Body of pancreas (tissue), 4 donors: Measurements from ENCODE around the gene SUV39H1.

Experiments
- POLR2A ChIP-seq, 3 donors: fragments of 450-650 bp; IDR thresholded peaks; one replicate each; pipeline ENCODE4 v1.6.1; 2016; ENCODE audit warnings: antibody characterized with exemption in 3 of 3, mild to moderate bottlenecking in 2 of 3
- TF ChIP-seq, protein P1 (sequence below), 7 experiments: fragments of 450-650 bp in 4 of 7; fragments of 200-600 bp in 3 of 7; sonication (generic) in 3 of 7; IDR thresholded peaks; one replicate each; pipeline ENCODE4 v1.5.1; 2016 to 2019; ENCODE audit warnings: antibody characterized with exemption in 7 of 7

DNA sequence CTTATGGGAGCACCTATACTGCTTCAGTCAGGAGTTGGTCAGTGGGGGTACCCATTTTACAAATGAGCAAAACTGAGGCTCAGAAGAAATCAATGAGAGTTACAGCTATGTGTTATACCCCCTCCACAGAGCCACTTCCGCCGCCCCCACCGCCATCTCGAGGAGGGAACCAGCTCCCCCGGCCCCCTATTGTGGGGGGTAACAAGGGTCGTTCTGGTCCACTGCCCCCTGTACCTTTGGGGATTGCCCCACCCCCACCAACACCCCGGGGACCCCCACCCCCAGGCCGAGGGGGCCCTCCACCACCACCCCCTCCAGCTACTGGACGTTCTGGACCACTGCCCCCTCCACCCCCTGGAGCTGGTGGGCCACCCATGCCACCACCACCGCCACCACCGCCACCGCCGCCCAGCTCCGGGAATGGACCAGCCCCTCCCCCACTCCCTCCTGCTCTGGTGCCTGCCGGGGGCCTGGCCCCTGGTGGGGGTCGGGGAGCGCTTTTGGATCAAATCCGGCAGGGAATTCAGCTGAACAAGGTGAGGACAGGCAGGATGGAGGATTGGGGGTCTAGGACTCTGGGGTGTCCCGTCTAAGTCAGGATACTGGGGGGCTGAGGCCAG lies 7.9 kb upstream of the SUV39H1 start:
- TF ChIP-seq, protein P1, sequence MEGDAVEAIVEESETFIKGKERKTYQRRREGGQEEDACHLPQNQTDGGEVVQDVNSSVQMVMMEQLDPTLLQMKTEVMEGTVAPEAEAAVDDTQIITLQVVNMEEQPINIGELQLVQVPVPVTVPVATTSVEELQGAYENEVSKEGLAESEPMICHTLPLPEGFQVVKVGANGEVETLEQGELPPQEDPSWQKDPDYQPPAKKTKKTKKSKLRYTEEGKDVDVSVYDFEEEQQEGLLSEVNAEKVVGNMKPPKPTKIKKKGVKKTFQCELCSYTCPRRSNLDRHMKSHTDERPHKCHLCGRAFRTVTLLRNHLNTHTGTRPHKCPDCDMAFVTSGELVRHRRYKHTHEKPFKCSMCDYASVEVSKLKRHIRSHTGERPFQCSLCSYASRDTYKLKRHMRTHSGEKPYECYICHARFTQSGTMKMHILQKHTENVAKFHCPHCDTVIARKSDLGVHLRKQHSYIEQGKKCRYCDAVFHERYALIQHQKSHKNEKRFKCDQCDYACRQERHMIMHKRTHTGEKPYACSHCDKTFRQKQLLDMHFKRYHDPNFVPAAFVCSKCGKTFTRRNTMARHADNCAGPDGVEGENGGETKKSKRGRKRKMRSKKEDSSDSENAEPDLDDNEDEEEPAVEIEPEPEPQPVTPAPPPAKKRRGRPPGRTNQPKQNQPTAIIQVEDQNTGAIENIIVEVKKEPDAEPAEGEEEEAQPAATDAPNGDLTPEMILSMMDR (IDR thresholded peaks at IDR 0.05), result no peak
- TF ChIP-seq POLR2A (IDR thresholded peaks at IDR 0.05), result no peak
